Parathyroid adenoma (tissue), 2 donors: ENCODE results near the gene TTC16.

ENCODE experiments used
- H2AFZ ChIP-seq: fragments of 300-600 bp; sonication (generic); one replicate; pipeline ENCODE4 v1.7.0; 2017; ENCODE audit warnings: antibody characterized with exemption, mild to moderate bottlenecking
- H3K27ac ChIP-seq: fragments of 300-600 bp; sonication (generic); one replicate; pipeline ENCODE4 v1.7.0; 2017
- H3K27me3 ChIP-seq: fragments of 300-600 bp; sonication (generic); one replicate; pipeline ENCODE4 v1.7.0; 2017; ENCODE audit warnings: low read length; ENCODE audit not compliant: control insufficient read depth, insufficient read depth
- H3K36me3 ChIP-seq: fragments of 300-600 bp; sonication (generic); one replicate; pipeline ENCODE4 v1.7.0; 2017; ENCODE audit warnings: low read length; ENCODE audit not compliant: control insufficient read depth, insufficient read depth
- H3K4me1 ChIP-seq: fragments of 300-600 bp; sonication (generic); one replicate; pipeline ENCODE4 v1.7.0; 2017; ENCODE audit warnings: control low read depth
- H3K4me2 ChIP-seq: fragments of 300-600 bp; sonication (generic); one replicate; pipeline ENCODE4 v1.7.0; 2017; ENCODE audit warnings: low read length
- H3K4me3 ChIP-seq: fragments of 300-600 bp; sonication (generic); one replicate; pipeline ENCODE4 v1.7.0; 2017; ENCODE audit warnings: low read depth, low read length
- H3K79me2 ChIP-seq: fragments of 300-600 bp; sonication (generic); one replicate; pipeline ENCODE4 v1.7.0; 2017; ENCODE audit warnings: control low read depth
- H3K9ac ChIP-seq: fragments of 300-600 bp; sonication (generic); one replicate; pipeline ENCODE4 v1.7.0; 2017; ENCODE audit warnings: mild to moderate bottlenecking
- H3K9me3 ChIP-seq: fragments of 300-600 bp; sonication (generic); one replicate; pipeline ENCODE4 v1.7.0; 2017; ENCODE audit warnings: low read length; ENCODE audit not compliant: control insufficient read depth
- TF ChIP-seq, protein P1 (sequence below): fragments of 300-600 bp; sonication (generic); IDR thresholded peaks from one replicate; pipeline ENCODE4 v1.7.0; 2017; ENCODE audit warnings: antibody characterized with exemption, mild to moderate bottlenecking
- donor health status: primary hyperparathyroidism.

The TTC16 gene

GRCh38 chr9:127728808-127729207, 12.9 kb downstream of the TTC16 start:
- H3K9ac ChIP-seq, result no peak overlapping the region
- TF ChIP-seq, protein P1, sequence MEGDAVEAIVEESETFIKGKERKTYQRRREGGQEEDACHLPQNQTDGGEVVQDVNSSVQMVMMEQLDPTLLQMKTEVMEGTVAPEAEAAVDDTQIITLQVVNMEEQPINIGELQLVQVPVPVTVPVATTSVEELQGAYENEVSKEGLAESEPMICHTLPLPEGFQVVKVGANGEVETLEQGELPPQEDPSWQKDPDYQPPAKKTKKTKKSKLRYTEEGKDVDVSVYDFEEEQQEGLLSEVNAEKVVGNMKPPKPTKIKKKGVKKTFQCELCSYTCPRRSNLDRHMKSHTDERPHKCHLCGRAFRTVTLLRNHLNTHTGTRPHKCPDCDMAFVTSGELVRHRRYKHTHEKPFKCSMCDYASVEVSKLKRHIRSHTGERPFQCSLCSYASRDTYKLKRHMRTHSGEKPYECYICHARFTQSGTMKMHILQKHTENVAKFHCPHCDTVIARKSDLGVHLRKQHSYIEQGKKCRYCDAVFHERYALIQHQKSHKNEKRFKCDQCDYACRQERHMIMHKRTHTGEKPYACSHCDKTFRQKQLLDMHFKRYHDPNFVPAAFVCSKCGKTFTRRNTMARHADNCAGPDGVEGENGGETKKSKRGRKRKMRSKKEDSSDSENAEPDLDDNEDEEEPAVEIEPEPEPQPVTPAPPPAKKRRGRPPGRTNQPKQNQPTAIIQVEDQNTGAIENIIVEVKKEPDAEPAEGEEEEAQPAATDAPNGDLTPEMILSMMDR, result no peak
- H3K36me3 ChIP-seq, result no peaks in the 10 kb centered on the region
- H3K79me2 ChIP-seq, result no peaks in the 10 kb centered on the region
- H3K27me3 ChIP-seq, result no peaks in the 10 kb centered on the region
- no peaks in the 10 kb centered on the region for H3K4me1 ChIP-seq
- no peak overlapping the region for H2AFZ ChIP-seq
- no peak overlapping the region for H3K4me3 ChIP-seq
- no peak overlapping the region for H3K27ac ChIP-seq
- no peak overlapping the region for H3K4me2 ChIP-seq
- H3K9me3 ChIP-seq, result no peaks in the 10 kb centered on the region

DNA sequence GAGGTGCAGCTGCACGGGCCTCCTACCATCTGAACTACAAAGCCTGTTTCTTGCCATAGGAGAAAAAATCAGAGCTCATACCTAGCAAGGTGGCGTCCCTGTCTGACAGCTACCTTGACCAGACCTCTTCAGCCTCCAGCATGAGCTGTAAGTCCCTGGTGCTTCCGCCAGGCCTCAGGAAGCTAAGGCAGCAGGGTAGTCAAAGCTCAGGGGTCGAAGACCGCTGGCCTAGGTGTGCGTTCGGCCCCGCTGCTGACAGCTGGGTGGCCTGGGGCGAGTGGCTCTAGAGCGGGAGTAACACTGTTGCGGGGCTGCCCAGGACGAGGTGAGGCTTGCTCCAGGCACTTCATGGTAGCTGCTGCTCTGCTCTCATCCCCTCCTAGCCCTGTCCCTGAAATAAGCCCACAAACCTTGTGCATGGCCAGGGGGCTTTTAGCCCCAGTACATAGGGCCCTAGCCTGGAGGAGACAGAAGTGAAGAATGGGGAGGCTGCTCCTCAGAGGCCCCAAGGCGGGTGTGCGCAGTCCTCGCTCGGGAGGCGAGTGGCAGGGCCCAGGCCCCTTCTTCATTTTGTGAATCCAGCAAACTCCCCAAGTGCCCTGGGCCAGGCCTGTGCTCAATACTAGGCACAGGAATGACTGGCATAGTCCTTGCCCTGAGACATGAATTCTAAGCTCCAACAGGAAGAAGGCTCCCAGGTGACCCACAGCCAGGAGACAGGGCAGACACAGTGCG, 13.8 kb downstream of the TTC16 start:
- Histone ChIP-seq H3K9me3 (no peaks in the 10 kb centered on the region), H3K27ac (no peak overlapping the region), H3K9ac (no peak overlapping the region), H3K79me2 (no peaks in the 10 kb centered on the region), H3K4me2 (no peak overlapping the region), H3K27me3 (no peaks in the 10 kb centered on the region), H3K4me3 (no peak overlapping the region), H3K4me1 (no peaks in the 10 kb centered on the region), H3K36me3 (no peaks in the 10 kb centered on the region), H2AFZ (no peak overlapping the region)
- TF ChIP-seq, protein P1, result no peak

DNA sequence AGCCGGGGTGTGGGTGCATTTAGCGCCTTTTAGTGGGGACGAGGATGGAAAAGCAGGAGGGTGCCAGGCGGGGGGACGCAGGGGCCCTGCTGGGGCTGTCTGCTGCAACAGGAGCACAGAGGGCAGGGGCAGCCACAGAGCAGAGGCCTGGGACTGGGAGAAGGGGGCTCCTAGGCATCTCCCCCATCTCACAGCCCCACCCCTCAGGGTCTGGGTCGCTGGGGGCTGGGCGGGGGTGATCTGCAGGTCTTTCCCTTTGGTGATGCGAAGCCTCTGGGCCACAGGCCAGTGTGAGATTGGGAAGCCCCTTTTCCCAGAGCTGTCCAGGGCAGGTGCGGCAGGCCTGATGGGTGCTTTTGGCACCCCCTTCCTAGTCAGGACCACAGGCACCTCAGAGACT, 14.4 kb downstream of the TTC16 start:
- Histone ChIP-seq H3K9ac (no peak overlapping the region), H3K27me3 (no peaks in the 10 kb centered on the region)
- TF ChIP-seq, protein P1, result no peak

DNA sequence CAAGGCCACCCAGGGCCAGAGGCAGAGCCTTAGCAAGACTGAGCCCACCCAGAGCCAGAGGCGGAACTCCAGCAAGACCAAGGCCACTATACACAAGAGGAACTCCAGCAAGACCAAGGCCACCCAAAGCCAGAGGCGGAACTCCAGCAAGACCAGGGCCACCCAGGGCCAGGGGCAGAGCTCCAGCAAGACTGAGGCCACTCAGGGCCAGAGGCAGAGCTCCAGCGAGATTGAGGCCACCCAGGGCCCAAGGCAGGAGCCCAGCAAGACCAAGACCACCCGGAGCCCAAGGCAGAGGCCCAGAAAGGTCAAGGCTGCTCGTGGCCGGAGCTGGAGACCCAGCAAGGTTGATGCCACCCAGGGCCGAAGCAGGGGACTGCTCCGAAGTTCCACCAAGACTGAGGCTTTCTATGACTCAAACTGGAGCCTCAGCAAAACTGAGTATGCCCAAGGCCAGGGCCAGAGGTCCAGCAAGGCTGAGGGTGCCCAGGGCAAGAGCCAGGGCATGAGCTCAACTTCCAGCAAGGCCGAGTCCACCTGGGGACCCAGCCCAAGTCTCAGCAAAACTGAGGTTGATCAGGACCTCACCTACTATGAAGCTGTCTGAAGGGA, 15.0 kb downstream of the TTC16 start:
- H3K9ac ChIP-seq, result no peak overlapping the region
- no peak overlapping the region for H3K27ac ChIP-seq
- TF ChIP-seq, protein P1, result no peak

More for the DNA sequence above, 14.4 kb downstream of the TTC16 start:
- Histone ChIP-seq H3K4me3 (no peak overlapping the region), H3K9me3 (no peaks in the 10 kb centered on the region), H2AFZ (no peak overlapping the region), H3K79me2 (no peaks in the 10 kb centered on the region), H3K4me2 (no peak overlapping the region), H3K4me1 (no peaks in the 10 kb centered on the region), H3K27ac (no peak overlapping the region), H3K36me3 (no peaks in the 10 kb centered on the region)

More for the DNA sequence above, 15.0 kb downstream of the TTC16 start:
- Histone ChIP-seq H3K4me3 (no peak overlapping the region), H3K4me2 (no peak overlapping the region), H3K4me1 (no peaks in the 10 kb centered on the region), H3K9me3 (no peaks in the 10 kb centered on the region), H3K27me3 (no peaks in the 10 kb centered on the region), H3K36me3 (no peaks in the 10 kb centered on the region), H2AFZ (no peak overlapping the region), H3K79me2 (no peaks in the 10 kb centered on the region)
